ENCODE measurements around the gene HLA-DPB1. TPM values are rescaled to one million over a fixed set of nuclear protein-coding genes. Genes with fewer than 3 reads are reported as not detected.

Gene HLA-DPB1
- total and polyA plus RNA-seq, 12 donors, result 10.8 to 521 (median 120) TPM

DNA sequence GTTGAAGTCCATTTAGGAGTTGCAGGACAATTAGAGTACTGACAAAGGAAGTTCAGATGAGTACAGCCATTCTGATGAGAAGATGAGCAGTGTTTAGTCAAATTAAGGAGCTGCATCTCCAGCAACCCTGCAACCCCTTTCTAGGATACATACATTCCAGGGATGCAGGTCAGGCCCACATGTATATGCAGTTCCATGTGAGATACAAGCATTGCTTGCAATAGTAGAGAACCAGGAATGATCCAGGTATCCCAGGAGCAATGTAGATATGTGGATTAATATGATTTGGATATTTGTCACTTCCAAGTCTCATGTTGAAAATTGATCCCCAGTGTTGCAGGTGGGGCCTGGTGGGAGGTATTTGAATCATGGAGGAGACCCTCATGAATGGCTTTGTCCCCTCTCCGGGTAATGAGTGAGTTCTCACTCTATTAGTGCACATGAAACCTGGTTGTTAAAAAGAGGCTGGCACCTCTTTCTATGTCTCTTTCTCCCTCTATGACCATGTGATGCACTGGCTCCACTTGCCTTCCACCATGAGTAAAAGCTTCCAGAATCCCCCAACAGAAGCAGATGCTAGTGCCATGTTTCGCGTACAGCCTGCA is 8.8 kb upstream of the HLA-DPB1 start:
- DNase-seq, result no peak
- no peak overlapping the region for H3K4me3 ChIP-seq
- H3K4me1 ChIP-seq (replicated peaks in 1 of 2), result no peaks in the 10 kb centered on the region
- H3K9me3 ChIP-seq (replicated peaks in 1 of 3), result no peaks in the 10 kb centered on the region
- TF ChIP-seq POLR2A (IDR thresholded peaks at IDR 0.05) (no peak), CTCF (IDR thresholded peaks at IDR 0.05) (no peak)
- intact Hi-C loops (cut with DNase I), result no loop called here
- H3K27ac ChIP-seq, result no peak overlapping the region
- H3K36me3 ChIP-seq (replicated peaks in 1 of 2), result no peaks in the 10 kb centered on the region
- 0 to 97% (median 75%) methylated on average over 2 to 3 of the region's 3 CpGs for WGBS, 4 donors
- H3K27me3 ChIP-seq, result no peaks in the 10 kb centered on the region

- intact Hi-C loops (cut with DNase I), result no loop called here
- no peak for DNase-seq
- WGBS, 4 donors, result 50 to 97% (median 84%) methylated on average over 5 to 10 of the region's 10 CpGs
- Histone ChIP-seq H3K4me3 (no peak overlapping the region), H3K36me3 (replicated peaks in 1 of 2) (no peaks in the 10 kb centered on the region), H3K27ac (no peak overlapping the region), H3K27me3 (no peaks in the 10 kb centered on the region), H3K9me3 (replicated peaks in 1 of 3) (no peaks in the 10 kb centered on the region), H3K4me1 (replicated peaks in 1 of 2) (peaks cover 0 to 5% of the 10 kb centered on the region in 2 donors)
- TF ChIP-seq CTCF (IDR thresholded peaks at IDR 0.05) (no peak), POLR2A (IDR thresholded peaks at IDR 0.05) (no peak)
Measured at GRCh38 chr6:33069021-33069738, 6.6 kb upstream of the HLA-DPB1 start.

DNA sequence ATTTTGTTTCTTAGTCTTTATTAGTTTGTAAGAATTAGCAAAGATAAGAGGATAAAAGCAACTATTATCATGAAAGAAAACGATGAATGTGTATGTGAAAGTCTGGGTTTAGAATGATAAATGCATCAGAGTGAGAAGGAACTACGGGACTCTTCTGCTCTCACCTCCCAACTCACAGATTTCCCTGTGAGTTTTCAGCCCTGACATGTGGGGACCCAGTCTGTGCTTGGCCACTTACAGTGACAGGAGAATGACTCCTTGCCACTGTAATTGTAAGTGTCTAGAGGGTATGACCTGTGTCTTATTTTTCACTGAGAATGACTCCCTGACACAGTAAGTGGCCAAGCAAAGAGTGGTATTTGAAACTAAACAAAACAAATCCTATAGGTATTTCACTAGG is 4.9 kb upstream of the HLA-DPB1 start:
- Histone ChIP-seq H3K27me3 (no peaks in the 10 kb centered on the region), H3K36me3 (replicated peaks in 1 of 2) (no peaks in the 10 kb centered on the region), H3K4me1 (replicated peaks in 1 of 2) (peaks cover 5 to 10% of the 10 kb centered on the region in 2 donors), H3K9me3 (replicated peaks in 1 of 3) (no peaks in the 10 kb centered on the region), H3K4me3 (no peak overlapping the region), H3K27ac (no peak overlapping the region)
- 0 to 77% (median 46%) methylated on average over 2 of the region's 2 CpGs for WGBS, 4 donors
- DNase-seq, result no peak
- TF ChIP-seq POLR2A (IDR thresholded peaks at IDR 0.05), result no peak
- no peak for TF ChIP-seq CTCF (IDR thresholded peaks at IDR 0.05)
- intact Hi-C loops (cut with DNase I), result no loop called here

GRCh38 chr6:33071569-33071968 is 4.2 kb upstream of the HLA-DPB1 start:
- H3K27me3 ChIP-seq, result no peaks in the 10 kb centered on the region
- peak overlapping the region in 1 of 4 donors; percentile 52 for H3K4me3 ChIP-seq

More at GRCh38 chr6:33071569-33071968, 4.2 kb upstream of the HLA-DPB1 start:
- no peak for DNase-seq
- TF ChIP-seq CTCF (IDR thresholded peaks at IDR 0.05) (no peak), POLR2A (IDR thresholded peaks at IDR 0.05) (no peak)
- H3K36me3 ChIP-seq (replicated peaks in 1 of 2), result no peaks in the 10 kb centered on the region
- WGBS, 4 donors, result 55 to 85% (median 66%) methylated on average over 6 of the region's 6 CpGs
- intact Hi-C loops (cut with DNase I), result no loop called here
- H3K4me1 ChIP-seq (replicated peaks in 1 of 2), result peaks cover 5 to 10% of the 10 kb centered on the region in 2 donors
- no peaks in the 10 kb centered on the region for H3K9me3 ChIP-seq (replicated peaks in 1 of 3)
- no peak overlapping the region for H3K27ac ChIP-seq
